DND-41 (cell line): ENCODE results near the gene TNNI3K.

ENCODE experiments used
- ATAC-seq: fragments of 200-7000 bp; cut with Tn5 transposase; 3 replicates; pipeline ENCODE4 v1.9.1; 2021; ENCODE audit warnings: low read depth; ENCODE audit not compliant: insufficient read depth
- DNase-seq: peaks from one replicate; pipeline ENCODE4 v3.0.0-alpha.2; 2020
- H2AFZ ChIP-seq: 2 replicates; pipeline ENCODE4 v1.6.0; 2012; ENCODE audit warnings: low read depth, low read length
- H3K27ac ChIP-seq: 2 replicates; pipeline ENCODE4 v1.5.1; 2012; ENCODE audit warnings: low read length, inconsistent platforms
- H3K27me3 ChIP-seq: fragments of 200-600 bp; sonication (generic); 2 replicates; pipeline ENCODE4 v1.6.0; 2012; ENCODE audit warnings: low read length, mild to moderate bottlenecking, inconsistent platforms; ENCODE audit not compliant: insufficient read depth, poor library complexity
- H3K36me3 ChIP-seq: 2 replicates; pipeline ENCODE4 v1.5.1; 2012; ENCODE audit warnings: low read length, inconsistent platforms; ENCODE audit not compliant: insufficient read depth
- H3K4me1 ChIP-seq: 2 replicates; pipeline ENCODE4 v1.5.1; 2012; ENCODE audit warnings: mild to moderate bottlenecking, low read length; ENCODE audit not compliant: insufficient read depth
- H3K4me2 ChIP-seq: 2 replicates; pipeline ENCODE4 v1.6.0; 2012; ENCODE audit warnings: mild to moderate bottlenecking, moderate library complexity, low read length, inconsistent platforms; ENCODE audit not compliant: insufficient read depth
- H3K4me3 ChIP-seq, 2 experiments: fragments of 200-600 bp in 1 of 2; shearing (Covaris generic) in 1 of 2; 2 replicates each; pipeline ENCODE4 v1.5.1; 2012 to 2016; ENCODE audit warnings: inconsistent platforms in 2 of 2, low read length in 2 of 2, mild to moderate bottlenecking in 2 of 2, low read depth in 1 of 2, moderate library complexity in 1 of 2
- H3K79me2 ChIP-seq: 2 replicates; pipeline ENCODE4 v1.6.0; 2012; ENCODE audit warnings: low read length, inconsistent platforms; ENCODE audit not compliant: insufficient read depth
- H3K9ac ChIP-seq: 2 replicates; pipeline ENCODE4 v1.6.0; 2012; ENCODE audit warnings: low read depth, mild to moderate bottlenecking, inconsistent platforms, low read length, moderate library complexity
- H3K9me3 ChIP-seq: 2 replicates; pipeline ENCODE4 v1.5.1; 2012; ENCODE audit warnings: low read length, moderate library complexity, mild to moderate bottlenecking, inconsistent platforms; ENCODE audit not compliant: insufficient read depth, severe bottlenecking
- H4K20me1 ChIP-seq: 2 replicates; pipeline ENCODE4 v1.6.0; 2012; ENCODE audit warnings: low read length; ENCODE audit not compliant: insufficient read depth
- CTCF ChIP-seq: IDR thresholded peaks from 2 replicates; pipeline ENCODE4 v1.5.1; 2012; ENCODE audit warnings: borderline replicate concordance, low read length, moderate library complexity, mild to moderate bottlenecking; ENCODE audit not compliant: poor library complexity, severe bottlenecking; ENCODE audit errors: extremely low read depth
- EZH2 ChIP-seq: IDR thresholded peaks from 3 replicates; pipeline ENCODE4 v1.6.1; 2012; ENCODE audit warnings: borderline replicate concordance, low read depth, mild to moderate bottlenecking, moderate library complexity, low read length, inconsistent platforms; ENCODE audit not compliant: severe bottlenecking

TNNI3K gene

GRCh38 chr1:74436078-74436477 lies 200.9 kb downstream of the TNNI3K start:
- Histone ChIP-seq H3K9me3 (no peaks in the 10 kb centered on the region), H4K20me1 (no peaks in the 10 kb centered on the region), H3K9ac (no peak overlapping the region), H3K36me3 (no peaks in the 10 kb centered on the region), H3K4me3 (no peak overlapping the region), H3K4me2 (no peak overlapping the region), H3K4me1 (no peaks in the 10 kb centered on the region), H3K27ac (no peak overlapping the region), H3K27me3 (no peaks in the 10 kb centered on the region), H3K79me2 (no peaks in the 10 kb centered on the region), H2AFZ (no peak overlapping the region)
- no peak for TF ChIP-seq CTCF
- no peak for TF ChIP-seq EZH2
- DNase-seq (no peak), ATAC-seq (no peak)

- no peak overlapping the region for H3K4me3 ChIP-seq
- H3K9ac ChIP-seq: no peak overlapping the region
- no peak for TF ChIP-seq EZH2
- TF ChIP-seq CTCF: no peak
- H3K27ac ChIP-seq: no peak overlapping the region
- no peaks in the 10 kb centered on the region for H4K20me1 ChIP-seq
- no peaks in the 10 kb centered on the region for H3K36me3 ChIP-seq
- H3K4me2 ChIP-seq: no peak overlapping the region
- no peaks in the 10 kb centered on the region for H3K27me3 ChIP-seq
- H3K9me3 ChIP-seq: no peaks in the 10 kb centered on the region
- ATAC-seq: no peak
- no peak overlapping the region for H2AFZ ChIP-seq
- H3K4me1 ChIP-seq: no peaks in the 10 kb centered on the region
- H3K79me2 ChIP-seq: no peaks in the 10 kb centered on the region
- DNase-seq: no peak
These were observed 201.8 kb downstream of the TNNI3K start for GRCh38 chr1:74437035-74437434.

- TF ChIP-seq EZH2 (no peak), CTCF (no peak)
- H3K27ac ChIP-seq: no peak overlapping the region
These were observed 216.8 kb downstream of the TNNI3K start for GRCh38 chr1:74452035-74452434.

GRCh38 chr1:74453277-74453676 lies 218.1 kb downstream of the TNNI3K start:
- no peak overlapping the region for H3K9ac ChIP-seq
- no peaks in the 10 kb centered on the region for H3K4me1 ChIP-seq
- DNase-seq (no peak), ATAC-seq (no peak)
- no peaks in the 10 kb centered on the region for H4K20me1 ChIP-seq
- no peak overlapping the region for H2AFZ ChIP-seq
- H3K4me3 ChIP-seq: no peak overlapping the region
- H3K27me3 ChIP-seq: no peaks in the 10 kb centered on the region
- H3K4me2 ChIP-seq: no peak overlapping the region
- H3K27ac ChIP-seq: no peak overlapping the region
- H3K9me3 ChIP-seq: no peaks in the 10 kb centered on the region
- H3K79me2 ChIP-seq: no peaks in the 10 kb centered on the region
- TF ChIP-seq EZH2 (no peak), CTCF (no peak)
- no peaks in the 10 kb centered on the region for H3K36me3 ChIP-seq

More at GRCh38 chr1:74452035-74452434, 216.8 kb downstream of the TNNI3K start:
- ATAC-seq: no peak
- Histone ChIP-seq H4K20me1 (no peaks in the 10 kb centered on the region), H3K9ac (no peak overlapping the region), H2AFZ (no peak overlapping the region), H3K36me3 (no peaks in the 10 kb centered on the region), H3K4me1 (no peaks in the 10 kb centered on the region), H3K4me3 (no peak overlapping the region), H3K79me2 (no peaks in the 10 kb centered on the region), H3K4me2 (no peak overlapping the region), H3K27me3 (no peaks in the 10 kb centered on the region), H3K9me3 (no peaks in the 10 kb centered on the region)
- no peak for DNase-seq
